IMR-90 (cell line): ENCODE results near the gene INTS12.

ENCODE experiments used
- BHLHE40 ChIP-seq: fragments of 150-350 bp; IDR thresholded peaks from 2 replicates; pipeline ENCODE4 v1.6.1; 2016; ENCODE audit warnings: mild to moderate bottlenecking, low read depth, low read length
- CEBPB ChIP-seq: IDR thresholded peaks from 2 replicates; pipeline ENCODE4 v1.6.1; 2012; ENCODE audit warnings: low read depth, low read length, improper control_type of control experiment
- CTCF ChIP-seq: conservative IDR thresholded peaks from 2 replicates; pipeline ENCODE4 v1.5.1; 2012; ENCODE audit warnings: mild to moderate bottlenecking, low read depth, low read length, improper control_type of control experiment
- ELK1 ChIP-seq: fragments of 150-350 bp; IDR thresholded peaks from 2 replicates; pipeline ENCODE4 v1.6.1; 2016; ENCODE audit warnings: low read depth, mild to moderate bottlenecking, low read length, moderate library complexity, borderline replicate concordance
- POLR2A ChIP-seq: IDR thresholded peaks from 2 replicates; pipeline ENCODE4 v1.6.1; 2012; ENCODE audit warnings: mild to moderate bottlenecking, low read depth, low read length

GRCh38 chr4:105714071-105714521 lies 5.6 kb upstream of the INTS12 start:
- TF ChIP-seq CTCF (no peak), CEBPB (no peak), BHLHE40 (no peak), ELK1 (no peak), POLR2A (no peak)
